ENCODE measurements around the gene IPCEF1. TPM values are rescaled to one million over a fixed set of nuclear protein-coding genes. Genes with fewer than 3 reads are reported as not detected.

IPCEF1 gene
- total and polyA plus RNA-seq, 2 of the 8 experiments (the other 6 are each of a cell fraction or from before 2014, with no cell fraction given): 0.41 to 0.78 TPM

GRCh38 chr6:154380741-154381140, 24.1 kb upstream of the IPCEF1 start:
- Histone ChIP-seq H4K8ac (ENCODE audit: extremely low read depth, insufficient read depth, low read length) (no peak overlapping the region), H2BK5ac (ENCODE audit: low read depth, low read length) (no peak overlapping the region), H3K36me3 (ENCODE audit: control insufficient read depth in 2 of 4, insufficient read depth in 4 of 4, low read length in 3 of 4) (no peaks in the 10 kb centered on the region), H4K20me1 (replicated peaks in 1 of 2; ENCODE audit: control insufficient read depth in 1 of 2, insufficient read depth in 2 of 2, low read length in 2 of 2) (no peaks in the 10 kb centered on the region), H3K14ac (ENCODE audit: insufficient read length) (no peak overlapping the region), H3K4ac (replicated peaks; ENCODE audit: insufficient read length, low read depth, low read length) (no peak overlapping the region), H2BK12ac (ENCODE audit: low read depth, low read length) (no peak overlapping the region), H3K18ac (ENCODE audit: extremely low read depth, low read length) (no peak overlapping the region), H2AK5ac (ENCODE audit: low read depth, low read length) (no peak overlapping the region), H3K4me2 (ENCODE audit: insufficient read depth in 1 of 2, low read depth in 2 of 2, low read length in 2 of 2) (no peak overlapping the region), H3K4me1 (replicated peaks in 1 of 4; ENCODE audit: control insufficient read depth in 3 of 4, insufficient read depth in 4 of 4, low read length in 3 of 4) (0 out of 7 replicates have a peak, but pooled peaks cover 0 to 3% (median 0%) of the 10 kb centered on the region in 4 experiments), H3K23ac (ENCODE audit: insufficient read length) (no peak overlapping the region), H2BK20ac (ENCODE audit: low read length) (no peak overlapping the region), H2BK15ac (ENCODE audit: low read length) (no peak overlapping the region), H3K56ac (replicated peaks; ENCODE audit: insufficient read length, low read depth, low read length) (no peak overlapping the region), H3K4me3 (ENCODE audit: extremely low read depth in 1 of 4, insufficient read depth in 2 of 4, low read depth in 3 of 4, low read length in 4 of 4) (no peak overlapping the region), H3K27me3 (replicated peaks in 1 of 4; ENCODE audit: control insufficient read depth in 3 of 4, extremely low read depth in 1 of 4, insufficient read depth in 3 of 4, low read length in 3 of 4) (no peaks in the 10 kb centered on the region), H3K9me3 (ENCODE audit: insufficient read depth in 2 of 2, low read depth in 1 of 2, low read length in 1 of 2) (no peaks in the 10 kb centered on the region), H3K27ac (ENCODE audit: low read depth, low read length) (no peak overlapping the region), H3K23me2 (ENCODE audit: low read depth, low read length) (no peaks in the 10 kb centered on the region), H4K91ac (replicated peaks; ENCODE audit: insufficient read length, low read length) (no peak overlapping the region), H2BK120ac (replicated peaks; ENCODE audit: low read depth, low read length) (no peak overlapping the region), H3K79me1 (ENCODE audit: low read depth, low read length) (no peaks in the 10 kb centered on the region), H2AFZ (ENCODE audit: low read length) (no peak overlapping the region), H3K79me2 (ENCODE audit: control insufficient read depth in 1 of 2, insufficient read depth in 2 of 2, low read length in 2 of 2) (no peaks in the 10 kb centered on the region), H4K5ac (ENCODE audit: insufficient read length, low read depth, low read length) (no peak overlapping the region), H3K9ac (replicated peaks in 1 of 4; ENCODE audit: extremely low read depth in 1 of 4, low read depth in 3 of 4, low read length in 3 of 4) (no peak overlapping the region)
- 86% methylated on average over 2 of the region's 2 CpGs; no CpG with 5 or more reads in 1 of the 2 experiments for WGBS, 2 experiments (ENCODE audit: extremely low coverage in 1 of 2, insufficient coverage in 1 of 2, insufficient read length in 1 of 2, insufficient replicate concordance in 2 of 2, low coverage in 1 of 2, low lambda C conversion rate in 2 of 2, missing lambda C conversion rate in 1 of 2)
- no peak for DNase-seq (ENCODE audit: low read depth in 1 of 2, low spot score in 2 of 2)
- FAIRE-seq: no peak
- POLR2A ChIA-PET (ENCODE audit: partially characterized antibody): no interaction called here
- CTCF ChIA-PET (ENCODE audit: partially characterized antibody): no interaction called here
- TF ChIP-seq FOSL1 (IDR thresholded peaks at IDR 0.05; ENCODE audit: insufficient read depth, low read depth, low read length) (no peak), BACH1 (IDR thresholded peaks at IDR 0.05; ENCODE audit: low read length) (no peak), SIN3A (conservative IDR thresholded peaks at IDR 0.05 in 1 of 2, IDR thresholded peaks at IDR 0.05 in 1 of 2; ENCODE audit: low read depth in 1 of 2, low read length in 2 of 2) (no peak), USF2 (IDR thresholded peaks at IDR 0.05; ENCODE audit: low read length) (no peak), CBX5 (IDR thresholded peaks at IDR 0.05; ENCODE audit: low read depth, low read length) (no peak), CHD1 (IDR thresholded peaks at IDR 0.05; ENCODE audit: low read depth, low read length) (no peak), NANOG (IDR thresholded peaks at IDR 0.05; ENCODE audit: insufficient read depth, low read depth, low read length, poor library complexity, severe bottlenecking) (no peak), GABPA (IDR thresholded peaks at IDR 0.05; ENCODE audit: borderline replicate concordance, insufficient read depth, low read length) (no peak), SP2 (IDR thresholded peaks at IDR 0.05; ENCODE audit: low read length) (no peak), BCL11A (IDR thresholded peaks at IDR 0.05; ENCODE audit: low read depth in 2 of 2, low read length in 2 of 2) (no peak), RFX5 (IDR thresholded peaks at IDR 0.05; ENCODE audit: borderline replicate concordance, low read depth, low read length) (no peak), ATF2 (IDR thresholded peaks at IDR 0.05; ENCODE audit: low read length) (no peak)
